ENCODE data around the gene COL6A2.

DNA sequence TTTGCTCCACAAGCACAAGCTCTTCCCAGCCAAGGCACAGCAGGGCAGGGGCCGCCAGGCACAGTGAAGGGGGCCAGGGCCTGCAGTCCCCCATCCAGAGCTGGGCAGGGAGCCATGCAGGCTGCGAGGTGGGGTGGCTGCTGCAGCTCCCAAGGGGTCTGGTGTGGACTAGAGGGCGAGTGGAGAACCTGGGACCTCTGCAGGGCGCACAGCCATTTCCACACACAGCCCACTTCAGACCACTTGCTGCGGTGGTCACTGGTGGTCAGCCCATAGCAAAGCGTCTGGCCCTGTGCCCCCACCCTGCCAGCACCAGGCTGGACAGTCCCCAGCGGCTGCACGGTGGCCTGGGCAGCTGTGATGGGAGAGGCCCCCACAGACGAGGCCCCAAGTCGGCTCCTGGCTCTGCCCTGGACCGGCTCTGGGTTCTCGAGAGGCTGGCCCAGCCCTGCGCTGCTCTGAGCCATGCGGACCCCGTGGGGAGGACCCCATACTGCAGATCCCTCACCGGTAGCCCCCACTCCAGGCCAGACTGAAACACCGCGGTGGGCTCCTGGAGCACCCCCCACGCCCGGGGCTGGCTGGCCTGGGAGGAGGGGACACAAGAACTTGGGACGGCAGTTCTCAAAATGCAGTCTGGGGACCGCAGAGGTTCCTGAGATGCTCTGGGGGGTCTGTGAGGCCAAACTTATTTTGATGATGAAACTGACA, 47.1 kb upstream of the COL6A2 start:
- TF ChIP-seq, protein P1, sequence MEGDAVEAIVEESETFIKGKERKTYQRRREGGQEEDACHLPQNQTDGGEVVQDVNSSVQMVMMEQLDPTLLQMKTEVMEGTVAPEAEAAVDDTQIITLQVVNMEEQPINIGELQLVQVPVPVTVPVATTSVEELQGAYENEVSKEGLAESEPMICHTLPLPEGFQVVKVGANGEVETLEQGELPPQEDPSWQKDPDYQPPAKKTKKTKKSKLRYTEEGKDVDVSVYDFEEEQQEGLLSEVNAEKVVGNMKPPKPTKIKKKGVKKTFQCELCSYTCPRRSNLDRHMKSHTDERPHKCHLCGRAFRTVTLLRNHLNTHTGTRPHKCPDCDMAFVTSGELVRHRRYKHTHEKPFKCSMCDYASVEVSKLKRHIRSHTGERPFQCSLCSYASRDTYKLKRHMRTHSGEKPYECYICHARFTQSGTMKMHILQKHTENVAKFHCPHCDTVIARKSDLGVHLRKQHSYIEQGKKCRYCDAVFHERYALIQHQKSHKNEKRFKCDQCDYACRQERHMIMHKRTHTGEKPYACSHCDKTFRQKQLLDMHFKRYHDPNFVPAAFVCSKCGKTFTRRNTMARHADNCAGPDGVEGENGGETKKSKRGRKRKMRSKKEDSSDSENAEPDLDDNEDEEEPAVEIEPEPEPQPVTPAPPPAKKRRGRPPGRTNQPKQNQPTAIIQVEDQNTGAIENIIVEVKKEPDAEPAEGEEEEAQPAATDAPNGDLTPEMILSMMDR (conservative IDR thresholded peaks at IDR 0.05; ENCODE audit: low read depth, low read length) = no peak
- TF ChIP-seq EZH2 (IDR thresholded peaks at IDR 0.05; ENCODE audit: borderline replicate concordance, low read depth, low read length, poor library complexity, severe bottlenecking) = no peak
